ENCODE measurements around the gene SETD9. TPM values are rescaled to one million over a fixed set of nuclear protein-coding genes. Genes with fewer than 3 reads are reported as not detected.

The SETD9 gene, protein sequence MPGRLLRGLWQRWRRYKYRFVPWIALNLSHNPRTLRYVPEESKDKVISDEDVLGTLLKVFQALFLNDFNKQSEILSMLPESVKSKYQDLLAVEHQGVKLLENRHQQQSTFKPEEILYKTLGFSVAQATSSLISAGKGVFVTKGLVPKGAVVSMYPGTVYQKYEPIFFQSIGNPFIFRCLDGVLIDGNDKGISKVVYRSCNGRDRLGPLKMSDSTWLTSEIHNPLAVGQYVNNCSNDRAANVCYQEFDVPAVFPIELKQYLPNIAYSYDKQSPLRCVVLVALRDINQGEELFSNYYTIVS
- 12.0 TPM for total RNA-seq

DNA sequence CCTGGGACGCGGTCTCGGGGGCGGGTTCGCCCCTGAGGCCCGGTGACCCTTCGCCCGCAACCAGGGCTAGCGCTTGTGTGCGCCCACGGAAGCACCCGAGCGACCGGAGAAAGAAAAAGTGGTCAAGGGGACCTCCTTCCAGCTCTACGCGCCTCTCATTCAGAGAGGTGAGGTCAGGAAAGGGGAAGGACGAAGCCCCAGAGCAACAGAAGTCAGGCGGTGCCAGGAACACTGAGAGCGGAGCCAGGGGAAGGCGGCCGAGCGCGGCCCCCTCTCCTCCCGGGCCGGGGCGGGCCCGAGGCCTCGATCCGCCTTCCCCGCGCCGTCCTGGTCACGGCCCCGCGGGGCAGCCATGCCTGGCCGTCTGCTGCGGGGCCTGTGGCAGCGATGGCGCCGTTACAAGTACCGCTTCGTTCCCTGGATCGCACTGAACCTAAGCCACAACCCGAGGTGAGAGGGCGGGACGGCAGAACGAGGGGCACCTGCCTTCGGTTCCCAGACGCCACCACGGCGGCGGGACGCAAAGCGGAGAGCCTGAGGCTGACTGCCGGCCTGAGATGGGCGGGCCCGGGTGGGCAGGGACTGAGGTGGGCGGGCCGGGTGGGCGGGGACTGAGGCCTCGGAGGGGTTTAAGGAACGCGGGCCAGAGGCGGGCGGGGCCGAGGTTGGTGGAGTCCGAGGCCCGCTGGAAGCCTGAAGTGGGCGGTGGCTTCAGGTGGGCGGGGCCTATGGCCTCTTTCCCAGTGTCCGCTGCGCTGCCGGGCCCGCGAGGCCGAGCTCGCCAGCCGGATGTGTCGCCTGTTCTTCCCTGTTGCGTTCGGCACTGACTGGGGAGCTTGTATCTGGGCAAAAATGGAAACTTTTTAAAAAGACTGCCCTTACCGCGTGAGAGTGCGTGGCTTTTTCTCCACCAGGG lies at the start of gene SETD9:
Gene SETD9, plus strand, starts transcription at position 303 of the 916 bp plus-strand sequence. Its CDS starts 50 bp downstream, at position 353.

DNA sequence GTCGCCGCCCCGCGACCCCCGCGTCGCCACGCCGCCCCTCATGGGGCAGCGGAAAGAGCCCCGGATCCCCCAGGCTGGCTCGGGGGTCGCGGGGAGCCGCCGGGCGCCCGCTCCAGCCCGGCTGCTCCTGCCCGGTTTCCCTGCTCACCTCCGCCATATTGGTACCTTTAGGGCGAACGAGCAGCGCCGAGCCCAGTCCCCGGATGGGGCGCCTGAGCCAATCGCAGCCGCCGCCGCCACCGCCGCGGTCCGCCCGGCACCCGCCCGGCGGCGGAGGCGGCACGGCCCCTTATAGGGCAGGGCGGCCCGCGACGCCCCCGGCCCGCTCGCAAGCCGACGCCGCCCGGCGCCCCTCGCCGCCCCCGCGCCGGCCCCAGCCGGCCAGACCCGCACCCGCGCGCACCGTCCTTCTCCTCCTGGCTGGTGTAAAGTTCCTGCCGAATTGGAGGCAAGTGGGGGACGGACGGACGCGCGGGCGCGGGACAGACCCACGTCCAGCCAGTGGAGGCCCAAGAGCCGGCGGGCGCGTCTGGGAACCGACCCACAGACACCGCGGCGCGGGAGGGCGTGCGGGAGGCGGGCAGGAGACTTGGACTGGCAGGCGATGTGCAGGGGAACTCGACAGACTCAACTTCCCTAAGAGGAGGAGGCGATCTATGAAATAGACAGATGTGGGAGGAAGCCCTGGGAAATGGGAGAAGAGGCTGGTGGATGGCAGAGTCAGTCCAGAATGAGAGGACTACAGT lies 42.7 kb downstream of the SETD9 start, which contains the start of gene MIER3:
Gene MIER3, minus strand, starts transcription at position 178 of the 746 bp plus-strand sequence. Its CDS starts 21 bp downstream, at position 157.

Other genes starting within 250 kb of the SETD9 start
- gene MAP3K1, start 94.0 kb upstream of the SETD9 start, total RNA-seq, result 69.9 TPM
- gene MIER3, start 42.5 kb downstream of the SETD9 start, total RNA-seq, result 43.8 TPM

All from camera-type eye (tissue), 1 donor.